HG03045 (cell line): ENCODE data around the gene CCDC32.

Experiments used
- ATAC-seq: cut with Tn5 transposase; IDR thresholded peaks from one replicate; pipeline ENCODE4 v1.9.1; 2021; ENCODE audit warnings: mild to moderate bottlenecking, moderate library complexity; ENCODE audit not compliant: unreplicated experiment

CCDC32 gene

GRCh38 chr15:40513609-40514008 is 51.2 kb downstream of the CCDC32 start:
- no peak for ATAC-seq

- no peak for ATAC-seq
Measured at GRCh38 chr15:40512440-40512839, 52.4 kb downstream of the CCDC32 start.

- ATAC-seq, result no peak
Measured at GRCh38 chr15:40511472-40512133, 53.2 kb downstream of the CCDC32 start.

- ATAC-seq, result no peak
Measured at GRCh38 chr15:40511093-40511471, 53.8 kb downstream of the CCDC32 start.

- no peak for ATAC-seq
Measured at GRCh38 chr15:40510201-40510600, 54.6 kb downstream of the CCDC32 start.

GRCh38 chr15:40508216-40508615 is 56.6 kb downstream of the CCDC32 start:
- ATAC-seq, result no peak

GRCh38 chr15:40506964-40507571 is 57.8 kb downstream of the CCDC32 start:
- ATAC-seq, result no peak
